ENCODE data around the gene FRY. TPM values are rescaled to one million over a fixed set of nuclear protein-coding genes. Genes with fewer than 3 reads are reported as not detected.

FRY gene
- total RNA-seq, 1 experiment from 2014 or later, result 4.7 TPM

- peak in 1 of 2 experiments; percentile 33 for DNase-seq
- POLR2A ChIA-PET (ENCODE audit: unreplicated experiment), result interaction anchor here (0.7 kb wide), 1 partner anchor 12 kb away, joined by 4 read pairs; no protein-coding TSS in a partner anchor
Measured at GRCh38 chr13:32267836-32268439, 236.4 kb downstream of the FRY start.

GRCh38 chr13:32272021-32272683 lies 240.6 kb downstream of the FRY start:
- no peak for TF ChIP-seq CTCF (conservative IDR thresholded peaks at IDR 0.05)
- no peak for TF ChIP-seq EZH2 (IDR thresholded peaks at IDR 0.05; ENCODE audit: low read depth)
- no peak overlapping the region for H3K4me2 ChIP-seq
- no peaks in the 10 kb centered on the region for H3K27me3 ChIP-seq (ENCODE audit: insufficient read depth, low read depth)
- CTCF ChIA-PET, result interaction anchor here (0.6 kb wide), 1 partner anchor 1530 kb away, joined by 5 read pairs; no protein-coding TSS in a partner anchor
- intact Hi-C loops (cut with micrococcal nuclease; ENCODE audit: unreplicated experiment), result no loop called here
- no peak overlapping the region for H3K4me3 ChIP-seq
- BruUV-seq (replicated peaks), result no TSS peak
- no peaks in the 10 kb centered on the region for H3K36me3 ChIP-seq (ENCODE audit: low read depth)
- no peaks in the 10 kb centered on the region for H4K20me1 ChIP-seq (ENCODE audit: insufficient read depth)
- H3K9me3 ChIP-seq (ENCODE audit: insufficient read depth, low read depth), result no peaks in the 10 kb centered on the region
- peak in 1 of 2 experiments; percentile 60 for DNase-seq
- H2AFZ ChIP-seq, result no peak overlapping the region
- no peaks in the 10 kb centered on the region for H3K79me2 ChIP-seq (ENCODE audit: low read depth)
- H3K9me2 ChIP-seq (ENCODE audit: insufficient read depth), result no peaks in the 10 kb centered on the region
- POLR2A ChIA-PET (ENCODE audit: unreplicated experiment), result no interaction called here
- no peak overlapping the region for H3K27ac ChIP-seq
- no peaks in the 10 kb centered on the region for H3F3A ChIP-seq (ENCODE audit: insufficient read depth, low read depth)
- H3K4me1 ChIP-seq (replicated peaks; ENCODE audit: insufficient read depth), result no peaks in the 10 kb centered on the region

More at GRCh38 chr13:32267836-32268439, 236.4 kb downstream of the FRY start:
- Histone ChIP-seq H3K27ac (no peak overlapping the region), H3K79me2 (ENCODE audit: low read depth) (no peaks in the 10 kb centered on the region), H2AFZ (no peak overlapping the region), H3K4me3 (no peak overlapping the region), H3K4me1 (replicated peaks; ENCODE audit: insufficient read depth) (no peaks in the 10 kb centered on the region), H3K36me3 (ENCODE audit: low read depth) (no peaks in the 10 kb centered on the region), H3F3A (ENCODE audit: insufficient read depth, low read depth) (no peaks in the 10 kb centered on the region), H3K9me2 (ENCODE audit: insufficient read depth) (no peaks in the 10 kb centered on the region), H4K20me1 (ENCODE audit: insufficient read depth) (no peaks in the 10 kb centered on the region), H3K27me3 (ENCODE audit: insufficient read depth, low read depth) (no peaks in the 10 kb centered on the region), H3K4me2 (no peak overlapping the region), H3K9me3 (ENCODE audit: insufficient read depth, low read depth) (no peaks in the 10 kb centered on the region)
- intact Hi-C loops (cut with micrococcal nuclease; ENCODE audit: unreplicated experiment), result no loop called here
- no peak for TF ChIP-seq EZH2 (IDR thresholded peaks at IDR 0.05; ENCODE audit: low read depth)
- TF ChIP-seq CTCF (conservative IDR thresholded peaks at IDR 0.05), result peak; percentile 85
- BruUV-seq (replicated peaks), result no TSS peak
- CTCF ChIA-PET, result interaction anchor here (0.6 to 1.1 kb wide), 2 partner anchors 358 to 1107 kb away, joined by 3 read pairs; no protein-coding TSS in a partner anchor

- Histone ChIP-seq H3K27me3 (ENCODE audit: insufficient read depth, low read depth) (no peaks in the 10 kb centered on the region), H3K9me2 (ENCODE audit: insufficient read depth) (no peaks in the 10 kb centered on the region), H3K4me3 (no peak overlapping the region), H2AFZ (no peak overlapping the region), H3K4me2 (no peak overlapping the region), H3K27ac (no peak overlapping the region), H3K9me3 (ENCODE audit: insufficient read depth, low read depth) (no peaks in the 10 kb centered on the region), H3K36me3 (ENCODE audit: low read depth) (no peaks in the 10 kb centered on the region), H3F3A (ENCODE audit: insufficient read depth, low read depth) (no peaks in the 10 kb centered on the region), H4K20me1 (ENCODE audit: insufficient read depth) (no peaks in the 10 kb centered on the region), H3K79me2 (ENCODE audit: low read depth) (no peaks in the 10 kb centered on the region), H3K4me1 (replicated peaks; ENCODE audit: insufficient read depth) (no peaks in the 10 kb centered on the region)
- TF ChIP-seq CTCF (conservative IDR thresholded peaks at IDR 0.05), result no peak
- TF ChIP-seq EZH2 (IDR thresholded peaks at IDR 0.05; ENCODE audit: low read depth), result no peak
- CTCF ChIA-PET, result no interaction called here
- intact Hi-C loops (cut with micrococcal nuclease; ENCODE audit: unreplicated experiment), result no loop called here
- POLR2A ChIA-PET (ENCODE audit: unreplicated experiment), result no interaction called here
- no peak for DNase-seq
- BruUV-seq (replicated peaks), result no TSS peak
Measured at GRCh38 chr13:32277839-32278238, 246.3 kb downstream of the FRY start.

Data from PC-9 (cell line).